Esophagus muscularis mucosa (tissue), 3 donors: Measurements from ENCODE around the gene SSX7.

Source experiments
- POLR2A ChIP-seq: fragments of 450-650 bp; IDR thresholded peaks from one replicate; pipeline ENCODE4 v1.6.1; 2017; ENCODE audit warnings: antibody characterized with exemption, moderate library complexity, mild to moderate bottlenecking, low read depth
- POLR2AphosphoS5 ChIP-seq, 2 donors: sonication (generic); formaldehyde crosslinking; IDR thresholded peaks; one replicate each; pipeline ENCODE4 v1.6.1; 2017; ENCODE audit warnings: antibody characterized with exemption in 2 of 2
- TF ChIP-seq, protein P1 (sequence below), 3 experiments: fragments of 200-600 bp in 2 of 3; fragments of 450-650 bp in 1 of 3; sonication (generic) in 2 of 3; IDR thresholded peaks; one replicate each; pipeline ENCODE4 v1.5.1; 2017 to 2019; ENCODE audit warnings: antibody characterized with exemption in 3 of 3, mild to moderate bottlenecking in 2 of 3, moderate library complexity in 1 of 3

DNA sequence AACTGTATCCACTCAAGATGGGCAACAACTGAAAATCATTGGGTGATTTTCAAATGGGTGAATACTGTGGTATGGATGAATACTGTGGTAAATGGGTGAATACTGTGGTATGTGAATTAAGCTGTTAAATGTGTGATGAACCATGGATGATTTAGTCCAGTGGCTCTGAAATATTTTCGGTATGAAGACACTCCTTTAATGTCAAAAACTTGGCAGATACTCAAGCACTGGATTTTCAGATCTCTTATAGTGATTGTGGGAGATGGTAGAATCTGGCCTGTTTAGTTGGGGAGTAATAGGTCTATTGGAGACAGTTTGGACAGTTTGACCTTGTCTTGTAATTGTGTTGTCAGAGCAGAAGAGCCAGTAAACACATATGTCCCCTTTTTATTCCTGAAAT, 45.7 kb downstream of the SSX7 start:
- TF ChIP-seq, protein P1, sequence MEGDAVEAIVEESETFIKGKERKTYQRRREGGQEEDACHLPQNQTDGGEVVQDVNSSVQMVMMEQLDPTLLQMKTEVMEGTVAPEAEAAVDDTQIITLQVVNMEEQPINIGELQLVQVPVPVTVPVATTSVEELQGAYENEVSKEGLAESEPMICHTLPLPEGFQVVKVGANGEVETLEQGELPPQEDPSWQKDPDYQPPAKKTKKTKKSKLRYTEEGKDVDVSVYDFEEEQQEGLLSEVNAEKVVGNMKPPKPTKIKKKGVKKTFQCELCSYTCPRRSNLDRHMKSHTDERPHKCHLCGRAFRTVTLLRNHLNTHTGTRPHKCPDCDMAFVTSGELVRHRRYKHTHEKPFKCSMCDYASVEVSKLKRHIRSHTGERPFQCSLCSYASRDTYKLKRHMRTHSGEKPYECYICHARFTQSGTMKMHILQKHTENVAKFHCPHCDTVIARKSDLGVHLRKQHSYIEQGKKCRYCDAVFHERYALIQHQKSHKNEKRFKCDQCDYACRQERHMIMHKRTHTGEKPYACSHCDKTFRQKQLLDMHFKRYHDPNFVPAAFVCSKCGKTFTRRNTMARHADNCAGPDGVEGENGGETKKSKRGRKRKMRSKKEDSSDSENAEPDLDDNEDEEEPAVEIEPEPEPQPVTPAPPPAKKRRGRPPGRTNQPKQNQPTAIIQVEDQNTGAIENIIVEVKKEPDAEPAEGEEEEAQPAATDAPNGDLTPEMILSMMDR (IDR thresholded peaks at IDR 0.05) = no peak
- TF ChIP-seq POLR2A (no peak), POLR2AphosphoS5 (IDR thresholded peaks at IDR 0.05) (no peak)
